GM12864 (cell line): ENCODE results near the gene ADGRA3.

Source experiments
- DNase-seq: peaks from one replicate; pipeline ENCODE4 v3.0.0-alpha.2; 2011; ENCODE audit warnings: low read depth
- H3K4me3 ChIP-seq: 2 replicates; pipeline ENCODE4 v1.5.1; 2011; ENCODE audit warnings: mild to moderate bottlenecking, low read depth, low read length, control low read depth
- CTCF ChIP-seq: IDR thresholded peaks from 2 replicates; pipeline ENCODE4 v1.5.1; 2011; ENCODE audit warnings: low read depth, mild to moderate bottlenecking, moderate library complexity, low read length, control low read depth, inconsistent platforms; ENCODE audit errors: missing control alignments

ADGRA3 gene

DNA sequence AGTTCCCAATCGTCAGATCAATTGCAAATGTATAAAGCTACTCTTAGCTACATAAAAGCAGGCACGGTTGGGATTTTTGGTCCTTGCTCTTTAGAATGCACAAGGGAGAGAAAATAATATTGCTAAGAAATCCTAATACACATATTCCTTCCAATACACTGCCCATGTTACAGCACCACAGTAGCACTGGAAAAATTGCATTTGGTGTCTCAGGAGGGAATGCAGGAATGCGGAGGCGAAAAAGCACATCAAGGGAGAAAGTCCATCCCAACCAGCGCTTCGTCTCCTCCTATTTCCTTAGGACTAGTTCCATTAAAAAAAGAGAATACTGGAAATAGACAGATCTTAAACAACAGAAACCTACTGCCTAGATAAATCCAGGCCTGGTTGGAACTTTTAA is 23.9 kb downstream of the ADGRA3 start:
- TF ChIP-seq CTCF, result no peak

GRCh38 chr4:22490718-22491315 is 25.0 kb downstream of the ADGRA3 start:
- DNase-seq, result no peak
- TF ChIP-seq CTCF, result no peak
- H3K4me3 ChIP-seq, result no peak overlapping the region

More for the DNA sequence above, 23.9 kb downstream of the ADGRA3 start:
- no peak overlapping the region for H3K4me3 ChIP-seq
- DNase-seq, result no peak

DNA sequence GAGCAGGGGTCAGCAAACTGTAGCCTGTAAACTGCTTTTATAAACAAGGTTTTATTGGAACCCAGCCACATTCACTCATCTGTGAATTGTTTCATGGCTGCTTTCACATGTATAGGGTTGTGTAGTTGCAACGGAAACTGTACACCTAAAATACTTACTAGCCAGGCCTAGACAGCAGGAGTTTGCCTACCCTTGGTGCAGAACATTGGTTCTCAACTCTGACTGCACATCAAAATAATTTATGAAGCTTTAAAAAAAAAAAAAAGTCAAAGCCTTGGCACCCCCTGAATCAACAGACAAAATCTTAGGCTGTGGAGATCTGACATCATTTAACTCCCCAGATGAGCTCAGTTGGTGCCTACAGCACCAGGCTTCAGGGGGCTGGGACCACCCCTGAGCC is 27.8 kb downstream of the ADGRA3 start:
- no peak for DNase-seq
- no peak overlapping the region for H3K4me3 ChIP-seq
- no peak for TF ChIP-seq CTCF

DNA sequence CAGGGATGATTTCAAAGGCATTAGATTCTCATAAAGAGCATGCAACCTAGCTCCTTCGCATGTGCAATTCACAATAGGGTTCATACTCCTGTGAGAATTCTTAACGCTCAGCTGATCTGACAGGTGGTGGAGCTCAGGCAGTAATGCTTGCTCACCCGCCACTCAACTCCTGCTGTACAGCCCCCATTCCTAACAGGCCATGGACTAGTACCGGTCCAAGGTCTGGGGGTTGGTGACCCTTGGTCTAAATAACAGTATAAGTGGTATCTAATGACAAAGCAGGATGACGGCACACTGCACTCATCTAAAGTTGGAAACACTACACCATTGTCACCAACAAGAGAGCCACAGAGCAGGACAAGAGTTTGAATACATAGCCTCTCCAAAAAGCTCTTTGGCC is 28.5 kb downstream of the ADGRA3 start:
- TF ChIP-seq CTCF, result no peak
- no peak for DNase-seq

GRCh38 chr4:22486276-22486675 is 29.6 kb downstream of the ADGRA3 start:
- TF ChIP-seq CTCF, result no peak
- no peak overlapping the region for H3K4me3 ChIP-seq
- no peak for DNase-seq

More for the DNA sequence above, 28.5 kb downstream of the ADGRA3 start:
- no peak overlapping the region for H3K4me3 ChIP-seq

GRCh38 chr4:22485737-22486136 is 30.1 kb downstream of the ADGRA3 start:
- H3K4me3 ChIP-seq, result no peak overlapping the region
- no peak for TF ChIP-seq CTCF
- no peak for DNase-seq

- DNase-seq, result no peak
- no peak overlapping the region for H3K4me3 ChIP-seq
- TF ChIP-seq CTCF, result no peak
These were observed 32.3 kb downstream of the ADGRA3 start for GRCh38 chr4:22483551-22483981.
